Activated CD8-positive, alpha-beta memory T cell treated with anti-CD3 and anti-CD28 coated beads, Interleukin-2, amount 10 ng/mL, durations not matched to agents 7 days and 5 days (primary cell): ENCODE results near the gene PGRMC2. TPM values are rescaled to one million over a fixed set of nuclear protein-coding genes. Genes with fewer than 3 reads are reported as not detected.

Experiments used
- ATAC-seq: fragments of 150-1000 bp; cut with Tn5 transposase; one replicate; pipeline ENCODE4 v1.10.0; 2021; ENCODE audit warnings: moderate library complexity
- CTCF ChIA-PET: fragments of 350-600 bp; sonication (Branson Sonifier 250); formaldehyde crosslinking; loops from one replicate; lab custom pipeline; 2021; ENCODE audit warnings: antibody characterized with exemption; lab: Charles Lee
- DNase-seq: peaks from one replicate; pipeline ENCODE4 v3.0.0-alpha.2; 2020
- H3K27ac Mint-ChIP-seq: one replicate; pipeline ENCODE4 v1.8.0; 2021; ENCODE audit warnings: mild to moderate bottlenecking, mixed read lengths
- H3K27me3 Mint-ChIP-seq: one replicate; pipeline ENCODE4 v1.8.0; 2021; ENCODE audit warnings: mixed read lengths
- H3K36me3 Mint-ChIP-seq: one replicate; pipeline ENCODE4 v1.8.0; 2021; ENCODE audit warnings: mild to moderate bottlenecking, mixed read lengths
- H3K4me1 Mint-ChIP-seq: one replicate; pipeline ENCODE4 v1.8.0; 2021; ENCODE audit warnings: mixed read lengths
- H3K4me3 Mint-ChIP-seq: one replicate; pipeline ENCODE4 v1.8.0; 2021; ENCODE audit warnings: mild to moderate bottlenecking, moderate library complexity, mixed read lengths
- H3K9me3 Mint-ChIP-seq: one replicate; pipeline ENCODE4 v1.8.0; 2022; ENCODE audit warnings: low read depth, mixed read lengths
- total RNA-seq, 2 experiments: library from RNA; stranded (reverse); gene quantifications; one replicate each; pipeline ENCODE4 v1.2.3, GENCODE V29; 2021

PGRMC2 gene
- total RNA-seq, 2 experiments from 2014 or later: 35.3 to 35.9 TPM

GRCh38 chr4:128244379-128244778 is 43.2 kb downstream of the PGRMC2 start:
- H3K4me1 Mint-ChIP-seq: no peaks in the 10 kb centered on the region

GRCh38 chr4:128242601-128243000 is 45.0 kb downstream of the PGRMC2 start:
- Mint-ChIP-seq H3K27me3 (peaks cover 3% of the 10 kb centered on the region), H3K4me3 (no peak overlapping the region), H3K27ac (no peak overlapping the region), H3K36me3 (no peaks in the 10 kb centered on the region), H3K9me3 (peaks cover 2% of the 10 kb centered on the region), H3K4me1 (no peaks in the 10 kb centered on the region)
- ATAC-seq: no peak
- CTCF ChIA-PET: no interaction called here
- DNase-seq: no peak

More at GRCh38 chr4:128244379-128244778, 43.2 kb downstream of the PGRMC2 start:
- Mint-ChIP-seq H3K27ac (no peak overlapping the region), H3K9me3 (peaks cover 7% of the 10 kb centered on the region), H3K4me3 (no peak overlapping the region), H3K36me3 (peaks cover 2% of the 10 kb centered on the region), H3K27me3 (peaks cover 3% of the 10 kb centered on the region)
- CTCF ChIA-PET: no interaction called here
- DNase-seq: no peak
- no peak for ATAC-seq

GRCh38 chr4:128241981-128242380 is 45.6 kb downstream of the PGRMC2 start:
- H3K36me3 Mint-ChIP-seq: no peaks in the 10 kb centered on the region

GRCh38 chr4:128241425-128241913 is 46.1 kb downstream of the PGRMC2 start:
- no peak for DNase-seq
- Mint-ChIP-seq H3K4me3 (no peak overlapping the region), H3K36me3 (no peaks in the 10 kb centered on the region), H3K27ac (no peak overlapping the region), H3K9me3 (no peaks in the 10 kb centered on the region), H3K4me1 (no peaks in the 10 kb centered on the region), H3K27me3 (peaks cover 3% of the 10 kb centered on the region)
- CTCF ChIA-PET: no interaction called here
- ATAC-seq: no peak

More at GRCh38 chr4:128241981-128242380, 45.6 kb downstream of the PGRMC2 start:
- ATAC-seq: no peak
- Mint-ChIP-seq H3K4me1 (no peaks in the 10 kb centered on the region), H3K9me3 (no peaks in the 10 kb centered on the region), H3K27me3 (peaks cover 3% of the 10 kb centered on the region), H3K27ac (no peak overlapping the region), H3K4me3 (no peak overlapping the region)
- CTCF ChIA-PET: no interaction called here
- DNase-seq: no peak

GRCh38 chr4:128241019-128241418 is 46.6 kb downstream of the PGRMC2 start:
- Mint-ChIP-seq H3K4me3 (no peak overlapping the region), H3K27me3 (peaks cover 3% of the 10 kb centered on the region), H3K36me3 (no peaks in the 10 kb centered on the region), H3K27ac (no peak overlapping the region), H3K9me3 (no peaks in the 10 kb centered on the region), H3K4me1 (no peaks in the 10 kb centered on the region)
- CTCF ChIA-PET: no interaction called here
- DNase-seq (no peak), ATAC-seq (no peak)

- DNase-seq: no peak
- H3K27ac Mint-ChIP-seq: no peak overlapping the region
- H3K9me3 Mint-ChIP-seq: no peaks in the 10 kb centered on the region
- CTCF ChIA-PET: no interaction called here
- no peaks in the 10 kb centered on the region for H3K4me1 Mint-ChIP-seq
- no peak overlapping the region for H3K4me3 Mint-ChIP-seq
- peaks cover 8% of the 10 kb centered on the region for H3K27me3 Mint-ChIP-seq
- no peaks in the 10 kb centered on the region for H3K36me3 Mint-ChIP-seq
- ATAC-seq: no peak
Observed at GRCh38 chr4:128234836-128235235, 52.8 kb downstream of the PGRMC2 start.

- CTCF ChIA-PET: no interaction called here
- no peaks in the 10 kb centered on the region for H3K9me3 Mint-ChIP-seq
- H3K27ac Mint-ChIP-seq: no peak overlapping the region
- no peaks in the 10 kb centered on the region for H3K36me3 Mint-ChIP-seq
- ATAC-seq (no peak), DNase-seq (no peak)
- no peaks in the 10 kb centered on the region for H3K4me1 Mint-ChIP-seq
- H3K27me3 Mint-ChIP-seq: peaks cover 12% of the 10 kb centered on the region
- H3K4me3 Mint-ChIP-seq: no peak overlapping the region
Observed at GRCh38 chr4:128232719-128233118, 54.9 kb downstream of the PGRMC2 start.

GRCh38 chr4:128228845-128229795 is 58.5 kb downstream of the PGRMC2 start:
- CTCF ChIA-PET: no interaction called here
- Mint-ChIP-seq H3K4me1 (no peaks in the 10 kb centered on the region), H3K27me3 (peaks cover 15% of the 10 kb centered on the region), H3K4me3 (no peak overlapping the region), H3K27ac (no peak overlapping the region), H3K9me3 (no peaks in the 10 kb centered on the region), H3K36me3 (no peaks in the 10 kb centered on the region)
- ATAC-seq (no peak), DNase-seq (no peak)

- DNase-seq (no peak), ATAC-seq (no peak)
- Mint-ChIP-seq H3K4me1 (no peaks in the 10 kb centered on the region), H3K27me3 (peaks cover 15% of the 10 kb centered on the region), H3K27ac (no peak overlapping the region), H3K4me3 (no peak overlapping the region), H3K36me3 (no peaks in the 10 kb centered on the region), H3K9me3 (no peaks in the 10 kb centered on the region)
- CTCF ChIA-PET: no interaction called here
Observed at GRCh38 chr4:128227991-128228571, 59.5 kb downstream of the PGRMC2 start.

GRCh38 chr4:128225148-128225547 is 62.5 kb downstream of the PGRMC2 start:
- peaks cover 1% of the 10 kb centered on the region for H3K4me1 Mint-ChIP-seq
- CTCF ChIA-PET: interaction anchor here (0.9 kb wide), 1 partner anchor 33 kb away, joined by 3 read pairs; no protein-coding TSS in a partner anchor
- H3K27me3 Mint-ChIP-seq: peaks cover 7% of the 10 kb centered on the region
- H3K4me3 Mint-ChIP-seq: no peak overlapping the region
- H3K9me3 Mint-ChIP-seq: no peaks in the 10 kb centered on the region
- H3K36me3 Mint-ChIP-seq: no peaks in the 10 kb centered on the region
- ATAC-seq: no peak
- DNase-seq: no peak
- no peak overlapping the region for H3K27ac Mint-ChIP-seq

GRCh38 chr4:128221586-128221985 is 66.0 kb downstream of the PGRMC2 start:
- H3K27me3 Mint-ChIP-seq: peaks cover 3% of the 10 kb centered on the region
- H3K4me3 Mint-ChIP-seq: no peak overlapping the region
- no peak for DNase-seq
- ATAC-seq: no peak
- no peaks in the 10 kb centered on the region for H3K9me3 Mint-ChIP-seq
- CTCF ChIA-PET: no interaction called here
- H3K4me1 Mint-ChIP-seq: peaks cover 1% of the 10 kb centered on the region
- no peaks in the 10 kb centered on the region for H3K36me3 Mint-ChIP-seq
- no peak overlapping the region for H3K27ac Mint-ChIP-seq

GRCh38 chr4:128220286-128221235 is 67.1 kb downstream of the PGRMC2 start:
- Mint-ChIP-seq H3K27ac (no peak overlapping the region), H3K4me1 (peaks cover 1% of the 10 kb centered on the region), H3K36me3 (no peaks in the 10 kb centered on the region), H3K4me3 (no peak overlapping the region), H3K27me3 (no peaks in the 10 kb centered on the region), H3K9me3 (no peaks in the 10 kb centered on the region)
- CTCF ChIA-PET: interaction anchor here (1.0 kb wide), 1 partner anchor 28 kb away, joined by 6 read pairs; no protein-coding TSS in a partner anchor
- ATAC-seq (no peak), DNase-seq (no peak)
